Measurements from ENCODE around the gene CYFIP1.

Gene CYFIP1

DNA sequence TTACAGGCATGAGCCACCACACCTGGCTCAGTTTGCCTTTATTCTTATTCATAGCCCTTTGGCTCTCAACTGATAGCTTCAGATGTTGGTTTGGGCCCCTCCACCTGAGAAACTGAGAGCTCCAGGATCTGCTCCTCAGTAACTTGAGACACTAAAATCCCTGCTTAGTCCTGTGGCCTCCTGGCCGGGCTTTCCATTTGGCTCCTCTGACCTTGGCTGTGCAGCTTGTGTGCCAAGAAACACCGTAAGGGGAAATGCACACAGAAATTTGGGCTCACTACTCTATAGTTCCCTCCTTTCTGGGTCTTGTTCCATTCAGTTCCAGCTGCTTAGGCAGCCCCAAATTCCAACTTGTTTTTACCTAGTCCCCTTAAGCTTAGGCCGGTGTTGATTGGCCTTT lies 116.8 kb downstream of the CYFIP1 start:
- no peak for DNase-seq

DNA sequence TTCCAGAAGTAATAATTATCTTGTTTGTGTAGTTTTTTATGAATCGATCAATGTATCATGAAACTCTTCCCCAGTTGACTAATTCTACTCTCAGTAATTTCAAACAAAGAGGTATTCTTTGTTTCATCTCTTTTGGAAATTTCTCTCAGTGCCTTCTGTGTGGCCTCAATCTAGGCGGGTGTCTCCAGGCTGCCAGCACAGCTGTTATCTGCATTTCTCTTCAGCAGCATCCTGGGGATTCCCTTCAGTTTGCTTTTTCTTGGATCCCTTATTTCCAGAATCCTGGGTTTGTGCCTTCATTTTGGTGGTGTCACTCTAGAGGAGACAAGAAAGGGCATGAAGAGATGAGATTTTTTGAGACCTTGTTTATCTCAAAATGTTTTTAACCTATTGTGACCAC lies 119.0 kb downstream of the CYFIP1 start:
- DNase-seq, result no peak

GRCh38 chr15:22856659-22857058 lies 123.5 kb downstream of the CYFIP1 start:
- DNase-seq, result no peak

- DNase-seq, result no peak
Observed at GRCh38 chr15:22855791-22856190, 124.4 kb downstream of the CYFIP1 start.

- no peak for DNase-seq
Observed at GRCh38 chr15:22851513-22851912, 128.7 kb downstream of the CYFIP1 start.

GRCh38 chr15:22850055-22850454 lies 130.1 kb downstream of the CYFIP1 start:
- DNase-seq, result no peak

DNA sequence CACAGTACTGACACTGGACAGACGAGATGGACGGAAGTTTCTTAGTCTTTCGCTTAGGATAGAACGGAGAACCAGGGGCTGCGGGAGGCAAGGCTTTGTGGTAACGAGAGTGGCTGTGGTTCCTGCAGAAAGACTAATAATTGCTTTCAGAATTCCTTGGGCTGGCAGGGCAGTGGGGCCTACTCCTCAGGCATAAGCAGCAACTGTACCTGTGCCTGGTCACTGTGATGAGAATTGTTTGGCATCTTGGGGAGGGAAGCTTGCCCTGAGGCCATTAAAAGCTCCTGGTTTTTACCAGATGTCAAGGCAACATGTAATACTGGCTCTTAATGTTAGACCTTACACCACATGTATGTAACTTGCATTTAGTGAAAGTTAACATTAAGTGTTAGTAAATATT lies 134.1 kb downstream of the CYFIP1 start:
- DNase-seq, result no peak

DNA sequence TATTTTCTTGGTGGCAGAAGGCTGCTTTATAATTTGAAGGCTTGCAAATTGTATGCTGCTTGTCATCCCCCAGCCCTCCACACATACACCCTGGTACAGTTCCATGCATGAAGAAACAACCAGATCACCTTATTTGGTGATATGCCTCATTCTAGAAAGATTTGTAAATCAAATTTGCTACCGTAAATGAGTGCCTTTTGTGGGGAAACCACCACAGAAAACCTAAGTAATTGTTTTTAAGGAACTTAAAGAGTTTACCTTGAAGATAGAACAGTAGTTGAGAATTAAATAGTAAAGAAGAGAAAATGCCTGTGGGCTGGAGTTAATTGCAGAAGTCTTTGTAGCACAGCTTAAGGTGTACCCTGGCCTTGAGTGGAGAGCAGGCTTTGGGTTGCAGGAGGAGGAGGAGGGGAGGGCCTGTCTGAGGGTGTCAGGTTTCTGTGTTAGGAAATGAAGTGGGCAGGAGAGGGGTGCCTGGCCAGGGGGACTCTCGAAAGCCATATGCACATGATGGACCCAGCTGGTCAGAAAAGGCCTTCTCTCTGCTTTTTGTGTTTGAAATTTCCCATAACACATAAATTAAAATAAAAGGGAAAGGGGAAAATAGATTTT lies 134.8 kb downstream of the CYFIP1 start:
- DNase-seq, result no peak

GRCh38 chr15:22844421-22845288 lies 135.5 kb downstream of the CYFIP1 start:
- DNase-seq, result no peak

- DNase-seq, result no peak
Observed at GRCh38 chr15:22839046-22839695, 141.0 kb downstream of the CYFIP1 start.

- peak; percentile 99 for DNase-seq
Observed at GRCh38 chr15:22838292-22839042, 141.7 kb downstream of the CYFIP1 start, which contains the start of gene NIPA2. TSS of gene NIPA2 (plus strand) at chr15:22838666. CDS start at chr15:22851732, 13,066 bp downstream.

GRCh38 chr15:22831473-22831872 lies 148.7 kb downstream of the CYFIP1 start:
- no peak for DNase-seq

DNA sequence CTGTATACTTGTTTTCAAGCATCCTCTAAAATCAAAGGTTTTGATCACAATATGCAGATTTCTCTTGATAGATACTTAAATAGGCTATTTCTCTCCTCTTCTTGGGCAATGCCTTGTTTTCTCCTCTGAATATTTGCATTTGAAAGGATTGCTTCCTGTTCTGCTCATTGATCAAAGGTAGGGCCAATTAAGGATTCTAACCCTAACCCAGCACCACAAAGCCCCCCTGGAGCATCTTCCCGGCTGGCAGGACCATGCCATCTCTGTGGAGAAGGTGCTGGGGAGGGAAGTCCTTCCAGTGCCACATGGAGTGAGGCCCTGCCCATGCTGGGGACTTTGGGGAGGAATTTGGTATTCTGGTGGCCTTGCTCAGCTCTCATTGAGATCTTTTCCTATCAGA lies 153.0 kb downstream of the CYFIP1 start:
- no peak for DNase-seq

DNA sequence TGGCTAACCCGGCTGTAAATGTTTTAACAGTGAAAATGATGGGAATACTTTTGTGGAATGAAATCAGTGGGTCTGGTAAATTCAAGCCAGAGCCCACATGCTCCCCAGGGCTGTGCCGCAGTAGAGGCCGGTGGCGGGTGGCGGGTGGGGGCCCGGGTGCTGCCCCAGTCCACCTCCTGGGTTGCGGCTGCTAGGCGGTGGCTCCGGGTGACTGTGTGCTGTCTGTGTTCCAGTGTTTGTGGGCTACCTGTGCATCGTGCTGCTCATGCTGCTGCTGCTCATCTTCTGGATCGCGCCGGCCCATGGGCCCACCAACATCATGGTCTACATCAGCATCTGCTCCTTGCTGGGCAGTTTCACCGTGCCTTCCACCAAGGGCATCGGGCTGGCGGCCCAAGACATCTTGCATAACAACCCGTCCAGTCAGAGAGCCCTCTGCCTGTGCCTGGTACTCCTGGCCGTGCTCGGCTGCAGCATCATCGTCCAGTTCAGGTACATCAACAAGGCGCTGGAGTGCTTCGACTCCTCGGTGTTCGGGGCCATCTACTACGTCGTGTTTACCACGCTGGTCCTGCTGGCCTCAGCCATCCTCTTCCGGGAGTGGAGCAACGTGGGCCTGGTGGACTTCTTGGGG lies 156.6 kb downstream of the CYFIP1 start:
- DNase-seq, result no peak

DNA sequence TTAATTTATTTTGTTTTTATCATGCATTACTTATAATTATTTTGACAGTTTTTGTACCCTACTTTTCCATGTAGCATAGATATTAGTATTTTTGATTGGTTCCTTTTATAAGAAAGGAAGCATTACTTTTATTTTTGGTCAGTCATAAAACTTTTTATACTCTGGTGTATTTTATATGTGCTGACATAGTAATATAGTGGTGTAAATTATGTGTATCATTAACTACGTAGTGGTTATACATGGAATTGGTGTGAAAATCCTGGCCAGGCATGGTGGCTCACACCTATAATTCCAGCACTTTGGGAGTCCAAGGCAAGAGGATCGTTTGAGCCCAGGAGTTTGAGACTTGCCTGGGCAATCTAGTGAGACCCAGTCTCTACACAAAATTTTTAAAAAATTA lies 160.5 kb downstream of the CYFIP1 start:
- no peak for DNase-seq
